Ecto neural progenitor cell (in vitro differentiated cells): Measurements from ENCODE around the gene CLK1.

Experiments
- DNase-seq: peaks from one replicate; pipeline ENCODE4 v3.0.0-alpha.2; 2018; ENCODE audit warnings: low spot score

CLK1 gene

GRCh38 chr2:200811333-200812121 lies 52.9 kb downstream of the CLK1 start, which contains the start of gene BZW1:
Gene BZW1 (plus strand): TSS chr2:200811910. CDS start chr2:200813218, 1,308 bp downstream.
- peak; percentile 97 for DNase-seq

- DNase-seq = no peak
These were observed 53.5 kb downstream of the CLK1 start for GRCh38 chr2:200810998-200811332.

GRCh38 chr2:200810252-200810997 lies 54.0 kb downstream of the CLK1 start:
- no peak for DNase-seq

- DNase-seq = no peak
These were observed 54.8 kb downstream of the CLK1 start for GRCh38 chr2:200809506-200810251.
